ENCODE measurements around the gene ADAMTS17. TPM values are rescaled to one million over a fixed set of nuclear protein-coding genes. Genes with fewer than 3 reads are reported as not detected.

The ADAMTS17 gene
- total RNA-seq, 1 experiment from 2014 or later = 1.8 TPM

DNA sequence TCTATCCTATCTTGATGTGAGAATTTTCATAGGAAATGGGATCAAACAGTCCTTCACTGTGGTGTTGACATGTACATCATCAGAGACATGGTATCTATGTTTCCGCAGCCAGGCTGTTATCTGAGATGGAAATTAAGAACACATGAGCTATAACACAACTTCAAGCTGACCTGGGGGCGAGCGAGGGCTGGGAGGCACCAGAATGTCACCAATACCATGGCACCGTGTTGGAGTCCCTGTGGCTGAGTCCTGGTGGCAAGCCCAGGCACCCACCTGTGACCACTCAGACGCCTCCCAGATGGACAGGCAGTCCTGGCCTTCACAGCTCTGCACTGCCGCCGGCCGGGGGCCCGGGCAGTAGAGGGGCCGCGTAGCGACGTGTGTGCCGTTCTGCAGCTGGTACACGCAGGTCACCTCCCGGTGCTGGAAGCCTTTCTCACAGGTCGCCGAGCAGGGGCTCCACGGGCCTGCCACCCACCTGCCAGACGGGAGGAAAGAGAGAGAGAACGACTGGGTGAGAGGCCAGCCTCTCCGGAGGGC lies 344.6 kb downstream of the ADAMTS17 start:
- Mint-ChIP-seq H3K27me3 (ENCODE audit: low read depth) (peaks cover 5% of the 10 kb centered on the region; the same call in 1 of the 2 replicates), H3K36me3 (no peaks in the 10 kb centered on the region), H3K4me1 (peaks cover 37% of the 10 kb centered on the region), H3K27ac (no peak overlapping the region), H3K9me3 (no peaks in the 10 kb centered on the region), H3K4me3 (no peak overlapping the region)
- no peak for TF ChIP-seq ZNF425 (CRISPR knock-in tag; conservative IDR thresholded peaks at IDR 0.05)
- TF ChIP-seq TCF7 (CRISPR knock-in tag; IDR thresholded peaks at IDR 0.05; ENCODE audit: low read depth) = no peak
- TF ChIP-seq, protein P1, sequence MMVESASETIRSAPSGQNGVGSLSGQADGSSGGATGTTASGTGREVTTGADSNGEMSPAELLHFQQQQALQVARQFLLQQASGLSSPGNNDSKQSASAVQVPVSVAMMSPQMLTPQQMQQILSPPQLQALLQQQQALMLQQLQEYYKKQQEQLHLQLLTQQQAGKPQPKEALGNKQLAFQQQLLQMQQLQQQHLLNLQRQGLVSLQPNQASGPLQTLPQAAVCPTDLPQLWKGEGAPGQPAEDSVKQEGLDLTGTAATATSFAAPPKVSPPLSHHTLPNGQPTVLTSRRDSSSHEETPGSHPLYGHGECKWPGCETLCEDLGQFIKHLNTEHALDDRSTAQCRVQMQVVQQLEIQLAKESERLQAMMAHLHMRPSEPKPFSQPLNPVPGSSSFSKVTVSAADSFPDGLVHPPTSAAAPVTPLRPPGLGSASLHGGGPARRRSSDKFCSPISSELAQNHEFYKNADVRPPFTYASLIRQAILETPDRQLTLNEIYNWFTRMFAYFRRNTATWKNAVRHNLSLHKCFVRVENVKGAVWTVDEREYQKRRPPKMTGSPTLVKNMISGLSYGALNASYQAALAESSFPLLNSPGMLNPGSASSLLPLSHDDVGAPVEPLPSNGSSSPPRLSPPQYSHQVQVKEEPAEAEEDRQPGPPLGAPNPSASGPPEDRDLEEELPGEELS (CRISPR knock-in tag; IDR thresholded peaks at IDR 0.05) = no peak
- TF ChIP-seq, protein P2, sequence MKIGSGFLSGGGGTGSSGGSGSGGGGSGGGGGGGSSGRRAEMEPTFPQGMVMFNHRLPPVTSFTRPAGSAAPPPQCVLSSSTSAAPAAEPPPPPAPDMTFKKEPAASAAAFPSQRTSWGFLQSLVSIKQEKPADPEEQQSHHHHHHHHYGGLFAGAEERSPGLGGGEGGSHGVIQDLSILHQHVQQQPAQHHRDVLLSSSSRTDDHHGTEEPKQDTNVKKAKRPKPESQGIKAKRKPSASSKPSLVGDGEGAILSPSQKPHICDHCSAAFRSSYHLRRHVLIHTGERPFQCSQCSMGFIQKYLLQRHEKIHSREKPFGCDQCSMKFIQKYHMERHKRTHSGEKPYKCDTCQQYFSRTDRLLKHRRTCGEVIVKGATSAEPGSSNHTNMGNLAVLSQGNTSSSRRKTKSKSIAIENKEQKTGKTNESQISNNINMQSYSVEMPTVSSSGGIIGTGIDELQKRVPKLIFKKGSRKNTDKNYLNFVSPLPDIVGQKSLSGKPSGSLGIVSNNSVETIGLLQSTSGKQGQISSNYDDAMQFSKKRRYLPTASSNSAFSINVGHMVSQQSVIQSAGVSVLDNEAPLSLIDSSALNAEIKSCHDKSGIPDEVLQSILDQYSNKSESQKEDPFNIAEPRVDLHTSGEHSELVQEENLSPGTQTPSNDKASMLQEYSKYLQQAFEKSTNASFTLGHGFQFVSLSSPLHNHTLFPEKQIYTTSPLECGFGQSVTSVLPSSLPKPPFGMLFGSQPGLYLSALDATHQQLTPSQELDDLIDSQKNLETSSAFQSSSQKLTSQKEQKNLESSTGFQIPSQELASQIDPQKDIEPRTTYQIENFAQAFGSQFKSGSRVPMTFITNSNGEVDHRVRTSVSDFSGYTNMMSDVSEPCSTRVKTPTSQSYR (CRISPR knock-in tag; IDR thresholded peaks at IDR 0.05) = no peak
- TF ChIP-seq CREB1 (CRISPR knock-in tag; IDR thresholded peaks at IDR 0.05) = no peak
- TF ChIP-seq NFYB (CRISPR knock-in tag; conservative IDR thresholded peaks at IDR 0.05; ENCODE audit: low read depth) = no peak
- no peak for TF ChIP-seq ZNF396 (CRISPR knock-in tag; IDR thresholded peaks at IDR 0.05; ENCODE audit: borderline replicate concordance)
- no peak for TF ChIP-seq HMGA2 (CRISPR knock-in tag; IDR thresholded peaks at IDR 0.05)
- ChIA-PET CTCF (interaction anchor here (1.1 kb wide), 1 partner anchor 15 kb away, joined by 4 read pairs; no protein-coding TSS in a partner anchor), POLR2A (no interaction called here)
- DNase-seq (ENCODE audit: low spot score) = no peak
- ATAC-seq = no peak

DNA sequence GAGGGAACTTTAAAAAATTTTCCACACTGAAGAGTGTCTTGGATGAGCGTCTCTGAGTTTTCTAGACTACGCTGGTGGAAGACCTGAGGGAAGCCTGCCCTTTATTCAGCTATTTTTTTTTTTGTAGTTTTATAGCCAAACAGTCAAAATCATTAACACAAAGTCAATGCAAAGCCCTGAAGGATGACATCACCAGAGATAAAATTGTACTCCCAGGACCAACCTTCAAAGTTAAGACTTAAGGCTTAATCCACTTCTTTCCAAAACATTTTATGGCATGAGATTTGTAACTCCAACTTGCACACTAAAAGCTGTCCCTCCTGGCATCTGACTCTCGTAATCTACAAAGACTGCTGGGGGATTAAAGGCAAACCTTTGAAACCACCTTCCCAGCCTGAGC lies 345.1 kb downstream of the ADAMTS17 start:
- Mint-ChIP-seq H3K4me3 (no peak overlapping the region), H3K9me3 (peaks cover 3% of the 10 kb centered on the region; the same call in 1 of the 2 replicates), H3K27me3 (ENCODE audit: low read depth) (peaks cover 5% of the 10 kb centered on the region; the same call in 1 of the 2 replicates), H3K4me1 (peaks cover 34% of the 10 kb centered on the region), H3K36me3 (no peaks in the 10 kb centered on the region), H3K27ac (no peak overlapping the region)
- POLR2A ChIA-PET = no interaction called here
- DNase-seq (ENCODE audit: low spot score) (no peak), ATAC-seq (no peak)
- no peak for TF ChIP-seq CREB1 (CRISPR knock-in tag; IDR thresholded peaks at IDR 0.05)
- no peak for TF ChIP-seq ZNF416 (CRISPR knock-in tag; IDR thresholded peaks at IDR 0.05)
- TF ChIP-seq, protein P3, sequence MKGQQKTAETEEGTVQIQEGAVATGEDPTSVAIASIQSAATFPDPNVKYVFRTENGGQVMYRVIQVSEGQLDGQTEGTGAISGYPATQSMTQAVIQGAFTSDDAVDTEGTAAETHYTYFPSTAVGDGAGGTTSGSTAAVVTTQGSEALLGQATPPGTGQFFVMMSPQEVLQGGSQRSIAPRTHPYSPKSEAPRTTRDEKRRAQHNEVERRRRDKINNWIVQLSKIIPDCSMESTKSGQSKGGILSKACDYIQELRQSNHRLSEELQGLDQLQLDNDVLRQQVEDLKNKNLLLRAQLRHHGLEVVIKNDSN (CRISPR knock-in tag; IDR thresholded peaks at IDR 0.05) = no peak
- TF ChIP-seq, protein P4, sequence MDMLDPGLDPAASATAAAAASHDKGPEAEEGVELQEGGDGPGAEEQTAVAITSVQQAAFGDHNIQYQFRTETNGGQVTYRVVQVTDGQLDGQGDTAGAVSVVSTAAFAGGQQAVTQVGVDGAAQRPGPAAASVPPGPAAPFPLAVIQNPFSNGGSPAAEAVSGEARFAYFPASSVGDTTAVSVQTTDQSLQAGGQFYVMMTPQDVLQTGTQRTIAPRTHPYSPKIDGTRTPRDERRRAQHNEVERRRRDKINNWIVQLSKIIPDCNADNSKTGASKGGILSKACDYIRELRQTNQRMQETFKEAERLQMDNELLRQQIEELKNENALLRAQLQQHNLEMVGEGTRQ (CRISPR knock-in tag; IDR thresholded peaks at IDR 0.05) = no peak
- TF ChIP-seq ZNF425 (CRISPR knock-in tag; conservative IDR thresholded peaks at IDR 0.05) = no peak
- TF ChIP-seq TEAD1 (CRISPR knock-in tag; IDR thresholded peaks at IDR 0.05) = no peak
- no peak for TF ChIP-seq SP1 (CRISPR knock-in tag; conservative IDR thresholded peaks at IDR 0.05)
- TF ChIP-seq GABPB1 (CRISPR knock-in tag; IDR thresholded peaks at IDR 0.05) = no peak
- TF ChIP-seq CREM (CRISPR knock-in tag; IDR thresholded peaks at IDR 0.05) = no peak
- TF ChIP-seq ATF6 (CRISPR knock-in tag; IDR thresholded peaks at IDR 0.05) = no peak
- TF ChIP-seq, protein P5, sequence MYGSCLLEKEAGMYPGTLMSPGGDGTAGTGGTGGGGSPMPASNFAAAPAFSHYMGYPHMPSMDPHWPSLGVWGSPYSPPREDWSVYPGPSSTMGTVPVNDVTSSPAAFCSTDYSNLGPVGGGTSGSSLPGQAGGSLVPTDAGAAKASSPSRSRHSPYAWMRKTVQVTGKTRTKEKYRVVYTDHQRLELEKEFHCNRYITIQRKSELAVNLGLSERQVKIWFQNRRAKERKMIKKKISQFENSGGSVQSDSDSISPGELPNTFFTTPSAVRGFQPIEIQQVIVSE (CRISPR knock-in tag; IDR thresholded peaks at IDR 0.05; ENCODE audit: borderline replicate concordance) = no peak
- CTCF ChIA-PET = interaction anchor here (2.8 kb wide), 1 partner anchor 342 kb away, joined by 22 read pairs; no protein-coding TSS in a partner anchor
